ENCODE measurements around the gene MED29.

DNA sequence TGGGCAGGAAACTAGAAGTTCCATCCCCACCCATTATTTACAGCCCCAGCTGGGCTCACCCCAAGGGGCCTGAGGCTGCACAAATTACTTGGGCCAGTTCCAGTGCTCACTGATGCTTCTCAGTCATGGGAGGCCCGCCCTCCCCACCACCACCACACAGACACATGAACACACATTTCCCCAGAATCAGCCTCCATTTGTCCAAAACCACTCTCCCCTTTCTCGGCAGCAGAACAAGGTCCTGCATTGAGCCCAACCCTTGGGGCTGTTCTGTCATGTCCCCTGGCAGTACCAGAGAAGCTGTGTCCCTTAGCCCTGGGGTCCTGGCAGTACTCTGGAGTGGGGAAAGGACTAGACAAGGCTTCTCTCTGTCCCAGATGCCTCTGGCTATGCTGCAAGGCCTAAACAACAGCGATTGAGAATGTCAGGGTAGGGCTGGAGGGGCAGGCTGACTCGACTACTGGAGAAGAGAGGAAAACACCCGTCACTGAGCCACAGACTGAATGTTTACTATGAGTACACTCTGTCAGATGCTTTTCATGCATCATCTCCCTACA is 27.2 kb upstream of the MED29 start:
- TF ChIP-seq, protein P1, sequence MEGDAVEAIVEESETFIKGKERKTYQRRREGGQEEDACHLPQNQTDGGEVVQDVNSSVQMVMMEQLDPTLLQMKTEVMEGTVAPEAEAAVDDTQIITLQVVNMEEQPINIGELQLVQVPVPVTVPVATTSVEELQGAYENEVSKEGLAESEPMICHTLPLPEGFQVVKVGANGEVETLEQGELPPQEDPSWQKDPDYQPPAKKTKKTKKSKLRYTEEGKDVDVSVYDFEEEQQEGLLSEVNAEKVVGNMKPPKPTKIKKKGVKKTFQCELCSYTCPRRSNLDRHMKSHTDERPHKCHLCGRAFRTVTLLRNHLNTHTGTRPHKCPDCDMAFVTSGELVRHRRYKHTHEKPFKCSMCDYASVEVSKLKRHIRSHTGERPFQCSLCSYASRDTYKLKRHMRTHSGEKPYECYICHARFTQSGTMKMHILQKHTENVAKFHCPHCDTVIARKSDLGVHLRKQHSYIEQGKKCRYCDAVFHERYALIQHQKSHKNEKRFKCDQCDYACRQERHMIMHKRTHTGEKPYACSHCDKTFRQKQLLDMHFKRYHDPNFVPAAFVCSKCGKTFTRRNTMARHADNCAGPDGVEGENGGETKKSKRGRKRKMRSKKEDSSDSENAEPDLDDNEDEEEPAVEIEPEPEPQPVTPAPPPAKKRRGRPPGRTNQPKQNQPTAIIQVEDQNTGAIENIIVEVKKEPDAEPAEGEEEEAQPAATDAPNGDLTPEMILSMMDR (IDR thresholded peaks at IDR 0.05) = no peak
- TF ChIP-seq POLR2A (IDR thresholded peaks at IDR 0.05) = no peak

Measured in testis (tissue), 2 donors.